Esophagus squamous epithelium (tissue), 4 donors: Measurements from ENCODE around the gene RALGPS1.

ENCODE experiments used
- CTCF ChIP-seq, 6 experiments: fragments of 450-650 bp in 4 of 6; fragments of 200-600 bp in 2 of 6; sonication (generic) in 2 of 6; IDR thresholded peaks; one replicate each; pipeline ENCODE4 v1.5.1; 2016 to 2019; ENCODE audit warnings: antibody characterized with exemption in 6 of 6, mild to moderate bottlenecking in 4 of 6, moderate library complexity in 4 of 6
- POLR2A ChIP-seq, 4 donors: fragments of 450-650 bp; IDR thresholded peaks; one replicate each; pipeline ENCODE4 v1.6.1; 2017; ENCODE audit warnings: antibody characterized with exemption in 4 of 4, mild to moderate bottlenecking in 4 of 4, moderate library complexity in 3 of 4

- TF ChIP-seq POLR2A (IDR thresholded peaks at IDR 0.05) (no peak), CTCF (IDR thresholded peaks at IDR 0.05) (no peak)
Observed at GRCh38 chr9:126982215-126983002, 67.8 kb downstream of the RALGPS1 start.
